NCI-H2029 (cell line): ENCODE measurements around the gene ZNF341.
"Not testable (repeated sequence)": the region's sequence is repeated elsewhere in the genome, so short reads cannot be mapped to it uniquely, and the experiment has no call there.

Experiments
- DNase-seq: peaks from one replicate; lab custom pipeline; 2025; lab: John Stamatoyannopoulos, UW

ZNF341 gene

GRCh38 chr20:33730946-33731692, 677 bp upstream of the ZNF341 start:
- DNase-seq, result no peak

- peak; percentile 73 for DNase-seq
These were observed 572 bp downstream of the ZNF341 start for GRCh38 chr20:33732166-33732970.

DNA sequence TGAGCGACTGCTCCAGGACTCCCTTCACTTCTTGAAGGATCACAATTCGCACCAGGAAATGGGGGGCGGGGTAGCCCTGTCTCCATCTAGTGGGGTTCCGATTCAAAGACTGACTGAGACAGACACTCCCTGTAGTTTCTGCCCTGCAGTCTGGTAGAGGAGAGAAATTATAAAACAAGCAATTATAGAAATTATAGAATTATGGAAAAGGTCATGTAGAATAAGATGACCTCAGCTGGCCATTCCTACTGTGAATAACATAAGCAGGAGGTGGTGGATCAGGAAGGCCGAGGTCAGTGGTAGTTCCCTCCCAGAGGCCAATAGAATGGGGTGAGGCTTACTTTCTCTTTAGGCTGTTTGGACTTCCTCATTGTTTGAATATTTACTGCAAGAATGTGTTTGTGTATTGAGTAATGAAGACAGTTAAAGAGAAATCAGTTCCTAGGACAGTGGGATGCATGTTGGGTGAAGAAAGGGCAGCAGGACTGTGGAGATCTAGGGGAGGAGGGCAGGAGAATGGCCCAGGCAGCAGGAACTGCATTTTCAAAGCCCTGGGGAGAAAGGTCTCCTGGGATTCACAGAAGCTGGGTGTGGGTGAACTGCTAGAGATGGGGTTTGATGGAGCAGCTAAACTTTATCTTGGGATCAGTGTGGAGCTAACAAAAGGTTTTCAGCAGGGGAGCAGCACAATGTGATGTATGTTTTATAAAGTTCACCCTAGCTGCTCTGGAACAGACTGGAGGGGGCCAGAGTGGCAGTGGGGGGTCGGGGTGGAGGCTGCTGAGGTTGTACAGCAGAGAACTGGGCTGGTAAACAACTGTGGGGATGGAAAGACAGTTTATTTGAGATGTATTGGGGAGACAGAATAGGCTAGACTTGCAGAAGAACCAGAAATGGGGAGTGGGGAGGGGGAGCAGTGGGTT, 2.1 kb downstream of the ZNF341 start:
- DNase-seq, result no peak

GRCh38 chr20:33736962-33737361, 5.2 kb downstream of the ZNF341 start:
- no peak for DNase-seq

DNA sequence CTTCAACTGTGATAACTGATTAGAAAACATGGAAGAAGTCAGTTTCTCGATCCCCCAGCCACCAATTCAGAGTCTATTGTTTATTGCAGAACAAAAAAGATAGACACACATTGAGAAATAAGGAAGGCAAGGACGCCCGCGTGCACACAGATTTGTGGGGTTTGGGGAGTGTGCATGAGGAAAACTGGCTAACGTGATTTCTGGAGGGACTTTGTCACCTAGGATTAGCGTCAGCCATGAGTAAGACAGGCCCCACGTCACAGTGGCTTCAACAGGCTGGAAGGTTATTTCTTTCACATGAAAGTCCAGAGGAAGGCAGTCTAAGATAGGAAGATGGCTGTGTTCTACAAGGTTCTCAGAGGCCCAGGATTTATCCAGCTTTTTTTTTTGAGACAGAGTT, 7.7 kb downstream of the ZNF341 start:
- no peak for DNase-seq

DNA sequence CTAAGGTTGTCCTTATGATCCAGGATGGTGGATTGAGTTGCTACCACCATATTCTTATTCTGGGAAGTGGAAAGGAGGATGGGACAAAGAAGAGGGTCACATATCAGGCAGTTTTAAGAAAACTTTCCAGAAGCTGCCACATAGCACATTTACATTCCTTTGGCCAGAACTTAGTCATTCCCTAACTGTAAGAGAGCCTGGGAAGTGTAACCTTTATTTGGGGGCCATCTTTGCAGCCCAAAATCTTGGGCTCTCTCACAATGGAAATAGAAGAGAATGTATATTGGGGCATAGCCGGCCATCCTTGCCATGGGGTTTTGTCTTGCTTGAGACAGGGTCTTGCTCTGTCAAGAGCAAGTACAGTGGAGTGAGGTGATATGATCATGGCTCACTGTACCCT, 8.4 kb downstream of the ZNF341 start:
- DNase-seq, result no peak

- DNase-seq, result no peak
These were observed 12.4 kb downstream of the ZNF341 start for GRCh38 chr20:33744181-33744580.

GRCh38 chr20:33744773-33745385, 13.1 kb downstream of the ZNF341 start:
- no peak for DNase-seq

- DNase-seq, result no peak
These were observed 14.7 kb downstream of the ZNF341 start for GRCh38 chr20:33746325-33746998.

- DNase-seq, result no peak
These were observed 20.0 kb downstream of the ZNF341 start for GRCh38 chr20:33751775-33752174.

DNA sequence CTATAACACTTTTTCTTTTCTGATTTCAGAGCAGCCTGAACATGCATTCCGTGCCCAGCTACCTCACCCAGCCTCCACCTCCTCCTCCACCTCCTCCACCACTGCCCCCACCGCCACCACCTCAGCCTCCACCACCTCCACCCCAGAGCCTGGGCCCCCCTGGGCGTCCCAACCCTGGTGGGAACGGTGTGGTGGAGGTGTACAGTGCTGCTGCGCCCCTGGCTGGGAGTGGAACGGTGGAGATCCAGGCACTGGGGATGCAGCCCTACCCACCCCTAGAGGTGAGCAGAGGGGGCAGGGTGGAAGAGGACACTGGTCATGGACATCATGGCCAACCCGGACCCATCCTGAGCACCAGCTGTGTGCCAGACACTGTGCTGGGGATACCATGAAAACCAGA, 21.3 kb downstream of the ZNF341 start:
- no peak for DNase-seq

- DNase-seq, result no peak
These were observed 22.0 kb downstream of the ZNF341 start for GRCh38 chr20:33753763-33754162.

- not testable (repeated sequence) for DNase-seq
These were observed 24.2 kb downstream of the ZNF341 start for GRCh38 chr20:33755936-33756490.

DNA sequence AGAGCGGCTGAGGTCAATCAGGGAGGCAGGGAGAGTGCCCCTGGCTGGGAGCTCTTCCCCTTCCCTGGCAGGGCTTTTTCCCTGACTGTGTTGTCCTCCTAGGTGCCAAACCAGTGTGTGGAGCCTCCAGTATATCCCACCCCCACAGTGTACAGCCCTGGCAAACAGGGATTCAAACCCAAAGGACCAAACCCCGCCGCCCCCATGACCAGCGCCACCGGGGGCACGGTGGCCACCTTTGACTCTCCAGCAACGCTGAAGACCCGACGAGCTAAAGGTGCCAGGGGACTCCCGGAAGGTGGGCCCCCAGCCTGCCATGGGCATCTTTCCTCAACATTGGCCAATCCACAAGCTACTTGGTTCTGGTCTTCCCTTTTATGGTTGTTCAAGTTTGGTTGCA, 25.2 kb downstream of the ZNF341 start:
- DNase-seq, result no peak

DNA sequence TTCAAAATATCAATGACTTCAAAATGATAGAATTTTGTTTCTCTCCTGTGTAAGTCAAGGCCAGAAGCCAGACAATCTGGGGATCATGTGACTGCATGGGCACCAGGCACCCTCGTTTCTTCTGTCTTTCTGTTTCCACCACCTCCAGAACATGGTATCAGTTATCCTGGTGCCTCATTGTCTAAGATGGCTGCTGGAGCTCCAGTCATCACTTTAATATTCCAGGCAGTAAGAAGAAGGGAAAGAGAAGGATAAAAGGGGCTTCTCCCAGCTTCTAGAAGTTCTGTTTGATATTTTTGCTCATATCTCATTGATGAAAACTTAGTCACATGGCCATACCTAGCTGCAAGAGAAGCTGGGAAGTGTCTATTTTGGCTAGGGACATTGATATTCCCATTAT, 25.7 kb downstream of the ZNF341 start:
- DNase-seq, result no peak

- no peak for DNase-seq
These were observed 30.0 kb downstream of the ZNF341 start for GRCh38 chr20:33761698-33762250.

DNA sequence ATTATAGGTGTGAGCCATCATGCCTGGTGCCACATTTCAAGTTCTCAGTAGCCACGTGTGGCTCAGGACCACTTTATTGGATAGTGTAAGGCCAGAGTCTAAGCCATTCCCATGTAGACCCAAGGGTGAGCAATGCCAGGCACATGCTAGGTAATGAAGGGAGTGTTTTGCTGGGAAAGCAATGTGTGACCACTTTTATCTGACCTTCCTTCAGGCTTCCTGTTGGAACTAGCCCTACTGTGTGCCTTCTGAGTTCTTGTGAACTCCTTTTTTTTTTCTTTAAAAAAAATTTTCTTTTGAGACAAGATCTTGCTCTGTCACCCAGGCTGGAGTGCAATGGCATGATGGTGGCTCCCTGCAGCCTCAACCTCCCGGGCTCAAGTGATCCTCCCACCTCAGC, 33.3 kb downstream of the ZNF341 start:
- DNase-seq, result no peak

DNA sequence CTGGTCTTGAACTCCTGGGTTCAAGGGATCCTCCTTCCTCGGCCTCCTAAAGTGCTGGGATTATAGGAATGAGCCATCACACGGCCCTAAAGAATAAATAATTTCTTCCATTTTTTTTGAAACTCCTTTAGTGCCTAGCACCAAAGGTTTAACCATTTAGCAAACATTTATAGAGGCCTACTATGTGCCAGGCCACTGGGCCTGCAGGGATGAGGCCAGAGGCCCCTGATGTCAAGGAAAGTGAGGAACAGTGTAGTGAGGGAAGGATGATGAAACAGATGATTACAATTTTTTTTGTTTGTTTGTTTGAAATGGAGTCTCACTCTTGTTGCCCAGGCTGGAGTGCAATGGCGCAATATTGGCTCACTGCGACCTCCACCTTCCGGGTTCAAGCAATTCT, 33.8 kb downstream of the ZNF341 start:
- no peak for DNase-seq

- no peak for DNase-seq
These were observed 34.9 kb downstream of the ZNF341 start for GRCh38 chr20:33766686-33767085.

DNA sequence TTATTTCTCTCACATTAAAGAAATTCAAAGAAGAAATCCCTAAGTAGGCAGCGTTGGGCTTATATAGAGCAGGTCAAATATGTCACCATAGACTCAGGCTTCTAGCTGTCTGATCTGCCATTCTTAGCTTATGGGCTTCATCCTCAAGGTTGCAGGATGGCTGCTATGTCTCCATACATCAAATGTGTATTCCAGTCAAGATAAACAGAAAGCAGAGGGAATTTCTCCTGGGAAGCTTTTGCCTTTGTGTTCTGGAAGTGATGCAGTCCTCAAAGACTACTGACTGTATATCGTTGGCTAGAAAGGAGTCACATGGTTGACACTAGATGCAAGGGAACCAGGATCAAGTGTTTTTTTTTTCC, 36.0 kb downstream of the ZNF341 start:
- no peak for DNase-seq

DNA sequence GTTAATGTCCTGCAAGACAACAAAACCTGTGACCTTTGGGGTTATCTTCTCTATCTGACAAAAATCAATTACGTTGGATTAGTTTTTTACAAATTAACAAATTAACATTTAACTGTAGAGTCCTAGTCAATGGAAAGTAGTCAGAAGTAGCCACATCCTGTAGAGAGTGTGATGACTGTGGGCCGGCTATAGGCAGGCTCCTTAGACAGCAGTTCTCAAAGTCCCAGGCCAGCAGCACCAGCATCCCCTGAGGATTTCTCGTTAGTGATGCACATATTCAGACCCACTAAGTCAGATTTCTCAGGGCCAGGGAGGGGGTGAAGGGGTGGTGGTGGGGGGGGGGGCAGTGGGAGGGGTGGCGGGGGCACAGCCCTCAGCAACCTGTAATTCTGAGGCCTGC, 37.2 kb downstream of the ZNF341 start:
- no peak for DNase-seq
